ENCODE measurements around the gene SPATC1L.

Gene SPATC1L

GRCh38 chr21:46191686-46192575 lies 7.7 kb upstream of the SPATC1L start:
- Histone ChIP-seq H3K4me1 (ENCODE audit: control insufficient read depth, insufficient read depth, low read length) (peaks cover 9% of the 10 kb centered on the region), H3K9me3 (ENCODE audit: control insufficient read depth, insufficient read depth, low read depth, low read length) (no peaks in the 10 kb centered on the region), H3K4me3 (ENCODE audit: low read depth, low read length) (no peak overlapping the region), H3K36me3 (ENCODE audit: control insufficient read depth in 2 of 2, insufficient read depth in 1 of 2, low read length in 2 of 2) (peaks cover 7 to 52% of the 10 kb centered on the region in 2 experiments; a peak in 1 of 3 replicates), H3K27ac (ENCODE audit: extremely low read depth, low read depth, low read length) (no peak overlapping the region)
- POLR2A ChIA-PET: no interaction called here
- CTCF ChIA-PET: interaction anchor here (1.0 to 1.5 kb wide), 2 partner anchors 39 to 219 kb away, joined by 3 to 4 read pairs; no protein-coding TSS in a partner anchor
- TF ChIP-seq GLIS2 (tag by site-specific recombination; IDR thresholded peaks at IDR 0.05): no peak
- no peak for TF ChIP-seq ZBTB6 (tag by site-specific recombination; IDR thresholded peaks at IDR 0.05)
- no peak for TF ChIP-seq ZNF560 (tag by site-specific recombination; IDR thresholded peaks at IDR 0.05; ENCODE audit: borderline replicate concordance)
- no peak for TF ChIP-seq ZNF701 (tag by site-specific recombination; IDR thresholded peaks at IDR 0.05)
- no peak for TF ChIP-seq ZNF639 (tag by site-specific recombination; IDR thresholded peaks at IDR 0.05)
- TF ChIP-seq ZNF223 (tag by site-specific recombination; IDR thresholded peaks at IDR 0.05): no peak
- TF ChIP-seq ZNF558 (tag by site-specific recombination; IDR thresholded peaks at IDR 0.05): no peak
- no peak for TF ChIP-seq ZNF530 (tag by site-specific recombination; IDR thresholded peaks at IDR 0.05; ENCODE audit: low read depth)
- TF ChIP-seq ZNF324 (tag by site-specific recombination; IDR thresholded peaks at IDR 0.05): no peak
- TF ChIP-seq ZNF76 (tag by site-specific recombination; IDR thresholded peaks at IDR 0.05; ENCODE audit: borderline replicate concordance, low read depth): no peak
- TF ChIP-seq OVOL3 (tag by site-specific recombination; IDR thresholded peaks at IDR 0.05): no peak
- no peak for TF ChIP-seq ZNF221 (tag by site-specific recombination; IDR thresholded peaks at IDR 0.05; ENCODE audit: borderline replicate concordance)
- no peak for TF ChIP-seq ZNF747 (tag by site-specific recombination; IDR thresholded peaks at IDR 0.05)
- no peak for TF ChIP-seq WT1 (tag by site-specific recombination; IDR thresholded peaks at IDR 0.05)
- no peak for TF ChIP-seq ZNF621 (tag by site-specific recombination; IDR thresholded peaks at IDR 0.05)
- no peak for TF ChIP-seq TCF7L2 (IDR thresholded peaks at IDR 0.05; ENCODE audit: borderline replicate concordance, low read depth, low read length)

DNA sequence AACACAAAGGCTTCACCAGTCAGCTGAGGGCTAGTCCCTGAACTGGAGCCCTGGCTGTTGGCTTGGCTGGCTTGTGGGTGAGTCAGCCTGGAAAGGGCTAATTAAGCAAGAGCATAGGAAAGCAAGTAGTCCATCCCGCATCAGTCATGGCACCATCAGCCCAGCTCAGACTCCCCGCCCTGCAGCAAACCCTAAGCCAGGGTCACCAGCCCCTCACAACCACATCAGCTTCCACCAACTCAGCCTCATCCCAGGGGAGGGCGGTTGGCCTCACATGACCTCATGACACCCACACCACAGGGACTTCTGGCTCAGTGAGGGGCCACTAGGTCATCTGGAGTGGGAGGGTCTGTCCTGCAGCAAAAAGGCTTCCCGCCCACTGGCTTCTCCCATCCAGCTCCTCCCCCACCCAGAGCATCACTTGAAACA lies 7.0 kb upstream of the SPATC1L start:
- Histone ChIP-seq H3K27ac (ENCODE audit: extremely low read depth, low read depth, low read length) (no peak overlapping the region), H3K4me1 (ENCODE audit: control insufficient read depth, insufficient read depth, low read length) (peaks cover 9% of the 10 kb centered on the region), H3K4me3 (ENCODE audit: low read depth, low read length) (no peak overlapping the region), H3K9me3 (ENCODE audit: control insufficient read depth, insufficient read depth, low read depth, low read length) (no peaks in the 10 kb centered on the region), H3K36me3 (ENCODE audit: control insufficient read depth in 2 of 2, insufficient read depth in 1 of 2, low read length in 2 of 2) (peaks cover 7 to 48% of the 10 kb centered on the region in 2 experiments; a peak in 1 of 3 replicates)
- CTCF ChIA-PET: interaction anchor here (1.5 kb wide), 1 partner anchor 218 kb away, joined by 4 read pairs; no protein-coding TSS in a partner anchor
- POLR2A ChIA-PET: no interaction called here
- TF ChIP-seq, protein P1, sequence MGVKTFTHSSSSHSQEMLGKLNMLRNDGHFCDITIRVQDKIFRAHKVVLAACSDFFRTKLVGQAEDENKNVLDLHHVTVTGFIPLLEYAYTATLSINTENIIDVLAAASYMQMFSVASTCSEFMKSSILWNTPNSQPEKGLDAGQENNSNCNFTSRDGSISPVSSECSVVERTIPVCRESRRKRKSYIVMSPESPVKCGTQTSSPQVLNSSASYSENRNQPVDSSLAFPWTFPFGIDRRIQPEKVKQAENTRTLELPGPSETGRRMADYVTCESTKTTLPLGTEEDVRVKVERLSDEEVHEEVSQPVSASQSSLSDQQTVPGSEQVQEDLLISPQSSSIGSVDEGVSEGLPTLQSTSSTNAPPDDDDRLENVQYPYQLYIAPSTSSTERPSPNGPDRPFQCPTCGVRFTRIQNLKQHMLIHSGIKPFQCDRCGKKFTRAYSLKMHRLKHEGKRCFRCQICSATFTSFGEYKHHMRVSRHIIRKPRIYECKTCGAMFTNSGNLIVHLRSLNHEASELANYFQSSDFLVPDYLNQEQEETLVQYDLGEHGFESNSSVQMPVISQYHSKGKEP (tag by site-specific recombination; IDR thresholded peaks at IDR 0.05): no peak
- TF ChIP-seq ZNF280C (tag by site-specific recombination; IDR thresholded peaks at IDR 0.05): no peak
- TF ChIP-seq ZNF629 (tag by site-specific recombination; IDR thresholded peaks at IDR 0.05): 0 out of 2 replicates have a peak, but pooled peaks have one; percentile 20
- TF ChIP-seq EGR2 (tag by site-specific recombination; IDR thresholded peaks at IDR 0.05; ENCODE audit: low read depth): peak; percentile 97
- TF ChIP-seq ZFHX2 (tag by site-specific recombination; conservative IDR thresholded peaks at IDR 0.05): peak; percentile 95
- TF ChIP-seq REPIN1 (tag by site-specific recombination; IDR thresholded peaks at IDR 0.05; ENCODE audit: low read depth): no peak
- peak; percentile 64 for TF ChIP-seq KLF17 (tag by site-specific recombination; IDR thresholded peaks at IDR 0.05)
- TF ChIP-seq ZNF514 (tag by site-specific recombination; IDR thresholded peaks at IDR 0.05): no peak
- peak; percentile 26; the same call in 1 of the 2 replicates for TF ChIP-seq SP2 (tag by site-specific recombination; IDR thresholded peaks at IDR 0.05)
- no peak for TF ChIP-seq ZEB2 (tag by site-specific recombination; IDR thresholded peaks at IDR 0.05)

Data from HEK293 (cell line).